Panc1 (cell line): ENCODE data around the gene TM7SF3.

Source experiments
- POLR2AphosphoS5 ChIP-seq: IDR thresholded peaks from 2 replicates; pipeline ENCODE4 v1.6.1; 2012; ENCODE audit warnings: mild to moderate bottlenecking, low read depth, low read length, moderate library complexity
- TCF7L2 ChIP-seq: IDR thresholded peaks from 2 replicates; pipeline ENCODE4 v1.6.1; 2011; ENCODE audit warnings: mild to moderate bottlenecking, low read depth, low read length, inconsistent platforms
- TF ChIP-seq, protein P1 (sequence below): fragments of 450-650 bp; IDR thresholded peaks from 2 replicates; pipeline ENCODE4 v1.5.1; 2017; ENCODE audit warnings: mild to moderate bottlenecking

DNA sequence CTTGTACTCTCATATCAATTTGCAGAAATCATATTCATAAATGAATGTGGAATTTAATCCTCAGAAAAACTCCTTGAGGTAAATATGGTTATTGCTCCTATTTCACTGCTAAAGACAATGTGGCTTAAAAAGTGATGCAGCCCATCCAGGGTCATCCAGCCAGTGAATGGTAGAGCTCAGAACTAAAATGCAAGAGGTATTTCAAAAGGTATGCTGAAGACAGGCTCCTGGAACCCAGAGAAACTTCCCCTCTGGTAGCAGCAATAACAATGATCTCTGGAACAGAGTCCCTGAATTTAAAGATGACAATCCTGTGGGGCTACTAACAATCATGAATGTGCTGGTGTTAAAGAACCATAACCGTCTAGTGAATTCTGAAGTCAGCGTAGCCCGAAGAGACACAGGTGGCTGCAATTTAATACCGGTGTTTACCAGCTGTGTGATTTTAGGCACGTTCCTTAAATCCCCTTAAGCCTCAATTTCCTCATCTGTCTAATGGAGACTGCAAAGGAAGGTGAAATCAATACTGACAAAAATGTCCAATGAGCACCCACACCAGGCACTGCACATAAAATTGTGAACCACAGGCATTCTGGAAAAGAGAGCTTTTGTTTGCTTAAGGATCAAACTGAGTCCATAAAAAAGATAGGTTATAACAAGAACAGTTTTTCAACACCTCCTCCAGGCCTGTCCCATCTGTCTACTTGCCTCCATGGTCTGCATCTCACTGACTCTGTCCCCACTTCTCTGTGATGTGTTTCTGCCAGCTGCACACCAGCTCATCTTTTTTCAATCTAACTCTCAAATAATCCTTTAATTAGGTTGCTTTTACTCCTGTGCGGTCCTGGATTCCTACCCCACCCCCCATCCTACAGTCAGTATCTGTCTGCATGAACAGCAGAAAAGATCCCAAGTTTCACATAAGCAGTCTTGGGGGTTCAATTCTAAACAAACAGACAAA lies 10.5 kb downstream of the TM7SF3 start:
- TF ChIP-seq, protein P1, sequence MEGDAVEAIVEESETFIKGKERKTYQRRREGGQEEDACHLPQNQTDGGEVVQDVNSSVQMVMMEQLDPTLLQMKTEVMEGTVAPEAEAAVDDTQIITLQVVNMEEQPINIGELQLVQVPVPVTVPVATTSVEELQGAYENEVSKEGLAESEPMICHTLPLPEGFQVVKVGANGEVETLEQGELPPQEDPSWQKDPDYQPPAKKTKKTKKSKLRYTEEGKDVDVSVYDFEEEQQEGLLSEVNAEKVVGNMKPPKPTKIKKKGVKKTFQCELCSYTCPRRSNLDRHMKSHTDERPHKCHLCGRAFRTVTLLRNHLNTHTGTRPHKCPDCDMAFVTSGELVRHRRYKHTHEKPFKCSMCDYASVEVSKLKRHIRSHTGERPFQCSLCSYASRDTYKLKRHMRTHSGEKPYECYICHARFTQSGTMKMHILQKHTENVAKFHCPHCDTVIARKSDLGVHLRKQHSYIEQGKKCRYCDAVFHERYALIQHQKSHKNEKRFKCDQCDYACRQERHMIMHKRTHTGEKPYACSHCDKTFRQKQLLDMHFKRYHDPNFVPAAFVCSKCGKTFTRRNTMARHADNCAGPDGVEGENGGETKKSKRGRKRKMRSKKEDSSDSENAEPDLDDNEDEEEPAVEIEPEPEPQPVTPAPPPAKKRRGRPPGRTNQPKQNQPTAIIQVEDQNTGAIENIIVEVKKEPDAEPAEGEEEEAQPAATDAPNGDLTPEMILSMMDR: no peak
- TF ChIP-seq POLR2AphosphoS5 (no peak), TCF7L2 (no peak)
